Head of caudate nucleus (tissue), 42 donors: ENCODE measurements around the gene MMP7.
"Not testable (repeated sequence)": the region's sequence is repeated elsewhere in the genome, so short reads cannot be mapped to it uniquely, and the experiment has no call there.

Source experiments
- DNase-seq, 42 donors: peaks; one replicate each; pipeline versions ENCODE4 v3.0.0 to v3.0.0-alpha.2; 2020 to 2021; ENCODE audit warnings: mixed read lengths in 7 of 42
- intact Hi-C: fragments of 100-400 bp; cut with DNase I; formaldehyde crosslinking; loops from one replicate; pipeline ENCODE4 v1.15.0; 2022

Gene MMP7

DNA sequence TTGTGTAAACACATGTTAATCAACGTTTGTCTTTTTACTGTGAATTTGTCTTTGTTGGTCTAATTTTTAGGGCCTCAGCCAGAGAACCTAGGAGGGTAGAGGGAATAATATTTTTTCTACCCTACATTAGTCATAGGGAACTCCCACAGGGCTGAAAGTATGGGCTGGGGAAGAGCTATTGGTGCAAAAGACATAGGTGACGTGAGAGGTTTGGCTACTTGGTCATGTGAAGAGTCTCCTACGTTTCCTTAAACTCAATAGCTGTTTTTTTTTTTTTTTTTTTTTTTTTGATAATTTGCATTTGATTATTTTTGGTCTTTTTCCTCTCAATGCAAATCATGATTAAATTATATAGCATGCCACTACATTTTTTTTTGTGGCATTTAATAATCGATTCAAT lies 15.9 kb upstream of the MMP7 start:
- intact Hi-C loops = no loop called here
- no peak for DNase-seq

DNA sequence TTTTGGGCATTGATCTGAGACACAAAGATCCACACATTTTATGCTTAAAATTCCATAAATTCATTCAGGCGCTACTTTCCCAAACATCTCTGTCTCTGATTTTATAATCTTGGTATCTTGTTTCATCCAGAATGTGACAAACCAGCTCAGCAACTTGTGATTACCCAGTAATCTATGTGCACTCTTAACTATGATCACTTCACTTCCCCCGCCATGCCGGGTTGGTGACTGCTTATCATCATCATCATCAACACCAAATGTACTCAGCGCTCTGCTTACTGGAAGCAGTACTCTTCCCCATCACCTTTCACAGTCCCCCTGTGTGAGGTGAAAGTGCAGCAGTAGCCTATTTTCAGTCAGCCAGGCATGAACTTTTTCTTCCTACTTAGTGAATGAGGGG lies 15.2 kb upstream of the MMP7 start:
- no peak for DNase-seq
- intact Hi-C loops = no loop called here

DNA sequence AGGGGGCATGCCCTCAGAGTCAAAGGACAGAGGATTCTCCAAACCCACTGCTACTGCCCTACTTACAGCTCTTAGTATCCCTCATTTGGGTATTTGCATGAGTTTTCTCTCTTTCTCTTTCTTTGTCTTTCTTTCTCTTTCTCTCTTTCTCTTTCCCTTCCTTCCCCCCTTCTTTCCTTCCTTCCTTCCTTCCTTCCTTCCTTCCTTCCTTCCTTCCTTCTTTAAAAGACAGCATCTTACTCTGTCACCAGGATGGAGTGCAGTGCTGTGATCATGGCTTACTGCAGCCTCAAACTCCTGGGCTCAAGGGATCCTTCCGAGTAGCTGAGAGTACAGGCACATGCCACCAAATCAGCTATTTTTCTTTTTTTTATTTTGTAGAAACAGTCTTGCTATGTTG lies 14.0 kb upstream of the MMP7 start:
- DNase-seq = no peak
- intact Hi-C loops = no loop called here

DNA sequence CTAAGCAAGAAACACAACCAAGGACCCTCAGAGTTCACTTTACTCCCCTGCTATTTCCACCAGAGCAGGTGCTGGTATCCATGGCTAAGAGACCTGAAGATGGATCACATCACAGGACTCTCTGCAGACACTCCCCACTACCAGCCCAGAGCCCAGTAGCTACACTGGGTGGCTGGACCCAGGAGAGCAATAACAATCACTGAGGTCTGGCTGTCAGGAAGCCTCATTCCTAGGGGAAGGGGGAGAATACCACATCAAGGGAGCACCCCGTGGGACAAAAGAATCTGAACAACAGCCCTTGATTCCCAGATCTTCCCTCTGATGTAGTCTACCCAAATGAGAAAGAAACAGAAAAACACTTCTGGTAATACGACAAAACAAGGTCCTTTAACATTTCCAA lies 9.0 kb upstream of the MMP7 start:
- intact Hi-C loops = no loop called here
- DNase-seq = no peak

DNA sequence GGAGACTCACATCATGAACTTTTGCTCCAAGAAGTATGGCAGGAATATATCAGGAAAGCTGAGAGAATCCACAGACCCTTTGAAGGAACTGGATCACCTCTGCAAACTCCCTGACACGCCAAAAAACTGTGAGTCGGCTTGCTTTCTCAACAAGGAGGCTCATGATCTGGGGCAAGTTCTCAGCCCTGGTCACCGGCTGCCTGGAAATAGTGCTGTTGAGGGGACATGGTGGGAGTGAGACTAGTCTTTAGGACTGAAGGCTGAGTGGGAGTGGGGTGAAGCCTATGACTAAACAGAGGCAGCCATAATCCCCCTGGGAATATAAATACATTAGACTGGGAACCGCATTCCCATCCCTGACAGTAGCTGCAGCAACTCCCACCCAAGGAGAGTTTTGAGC lies 8.4 kb upstream of the MMP7 start:
- intact Hi-C loops = no loop called here
- DNase-seq = no peak

DNA sequence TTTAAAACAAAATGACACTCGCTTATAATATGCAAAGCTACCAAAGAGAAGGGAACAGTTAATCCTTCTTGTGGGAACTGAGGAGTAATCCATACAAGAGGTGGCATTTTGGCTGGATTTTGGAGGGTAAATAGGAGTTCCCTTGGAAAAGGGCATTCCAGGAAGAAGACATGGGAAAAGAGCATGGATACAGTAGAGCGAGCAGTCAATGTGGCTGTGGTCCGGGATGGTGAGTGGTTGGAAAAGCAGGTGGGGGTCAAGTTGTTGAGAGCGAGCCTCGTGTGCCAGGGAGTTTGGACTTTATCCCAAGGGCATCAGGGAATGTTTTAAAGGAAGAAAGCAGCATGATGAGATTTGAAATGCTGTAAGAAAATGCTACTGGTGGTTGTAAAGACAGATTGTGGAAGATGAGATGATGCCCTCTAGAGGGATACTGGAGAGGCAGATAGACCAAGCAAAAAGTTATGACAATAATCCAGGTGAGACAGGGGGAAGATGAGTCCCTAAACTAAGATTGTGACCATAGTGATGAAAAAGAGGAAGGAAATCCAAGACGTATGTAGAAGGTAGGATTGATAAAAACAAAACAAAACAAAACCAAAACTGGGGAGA lies 3.8 kb upstream of the MMP7 start:
- DNase-seq = no peak
- intact Hi-C loops = no loop called here

DNA sequence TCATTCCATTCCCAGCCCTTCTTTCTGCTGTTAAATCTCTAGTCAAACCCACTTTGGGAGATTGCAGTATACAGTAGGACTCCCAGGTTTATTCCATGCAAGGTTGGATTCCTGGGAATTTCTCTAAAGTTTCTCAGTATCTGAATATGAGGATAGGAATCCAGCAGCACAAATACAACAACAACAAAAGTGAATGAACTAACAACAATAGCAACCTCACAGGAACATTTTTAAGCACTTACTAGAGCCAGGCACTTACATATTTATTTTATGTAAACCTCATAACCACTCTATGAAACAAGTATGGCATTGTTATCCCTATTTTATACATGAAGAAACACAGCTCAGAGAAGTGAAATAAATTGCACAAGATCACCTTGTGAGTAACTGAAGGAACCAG lies 1.9 kb downstream of the MMP7 start:
- DNase-seq = no peak
- intact Hi-C loops = no loop called here

DNA sequence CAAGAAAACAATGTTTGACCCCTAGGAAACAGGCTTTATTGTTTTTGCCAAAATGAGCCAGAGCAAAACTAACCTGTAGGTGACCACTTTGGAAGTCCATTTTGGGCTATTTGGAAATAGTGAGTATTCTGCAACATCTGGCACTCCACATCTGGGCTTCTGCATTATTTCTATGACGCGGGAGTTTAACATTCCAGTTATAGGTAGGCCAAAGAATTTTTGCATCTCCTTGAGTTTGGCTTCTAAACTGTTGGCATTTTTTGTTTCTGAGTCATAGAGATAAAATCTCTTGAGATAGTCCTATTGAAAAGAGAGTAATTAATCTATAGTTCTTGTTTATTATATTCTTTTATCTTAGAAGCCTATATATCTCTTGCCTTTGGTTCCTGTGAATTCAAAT lies 2.9 kb downstream of the MMP7 start:
- intact Hi-C loops = no loop called here
- DNase-seq = no peak

DNA sequence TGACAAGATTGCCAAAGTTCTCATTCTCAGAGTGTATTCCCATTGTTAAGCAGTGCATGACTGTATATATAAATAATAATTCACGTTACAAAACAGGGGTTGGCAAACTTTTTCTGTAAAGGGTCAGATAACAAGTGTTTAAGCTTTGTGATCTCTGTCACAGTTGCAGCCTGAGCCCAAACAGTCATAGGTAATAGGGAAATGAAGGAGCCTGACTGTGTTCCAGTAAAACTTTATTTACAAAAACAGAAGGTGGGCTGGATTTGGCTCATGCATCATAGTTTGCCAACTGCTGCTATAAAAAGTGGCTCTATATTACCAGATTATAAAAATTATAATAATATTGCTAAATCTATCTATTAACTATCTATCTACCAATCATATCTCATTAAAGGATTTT lies 3.5 kb downstream of the MMP7 start:
- DNase-seq = no peak
- intact Hi-C loops = no loop called here

DNA sequence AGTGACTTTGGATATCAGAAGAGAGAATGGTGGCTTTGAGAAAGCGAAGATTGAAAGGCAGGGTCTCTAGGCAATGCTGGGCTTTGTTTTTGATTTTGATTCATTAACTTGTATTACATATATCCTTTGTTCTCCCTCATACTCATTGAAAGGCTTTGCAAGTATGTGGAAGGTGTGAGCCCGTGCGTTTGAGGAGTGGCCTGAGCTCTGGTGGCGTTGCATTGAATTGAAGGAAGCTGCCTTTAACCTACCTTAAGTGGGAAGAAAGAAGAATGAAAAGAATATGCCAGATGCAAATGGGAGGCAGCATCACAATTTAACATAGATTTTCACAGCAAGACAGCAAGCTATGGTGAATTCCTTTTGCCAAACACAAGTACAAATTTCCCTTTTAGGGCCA lies 6.7 kb downstream of the MMP7 start:
- no peak for DNase-seq
- intact Hi-C loops = no loop called here

DNA sequence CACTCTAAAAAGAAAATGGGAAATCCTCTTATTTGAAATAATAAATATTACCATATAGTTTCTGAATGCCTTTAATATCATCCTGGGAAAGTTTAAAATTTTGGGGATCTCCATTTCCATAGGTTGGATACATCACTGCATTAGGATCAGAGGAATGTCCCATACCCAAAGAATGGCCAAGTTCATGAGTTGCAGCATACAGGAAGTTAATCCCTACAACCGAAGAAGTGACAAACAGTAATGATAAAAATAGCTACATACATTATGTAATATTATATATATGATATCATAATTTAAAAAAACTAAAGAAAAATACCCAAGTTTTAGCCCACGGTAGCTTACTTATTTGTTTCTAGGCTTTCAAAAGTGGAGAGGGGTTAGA lies 7.4 kb downstream of the MMP7 start:
- no peak for DNase-seq
- intact Hi-C loops = no loop called here

DNA sequence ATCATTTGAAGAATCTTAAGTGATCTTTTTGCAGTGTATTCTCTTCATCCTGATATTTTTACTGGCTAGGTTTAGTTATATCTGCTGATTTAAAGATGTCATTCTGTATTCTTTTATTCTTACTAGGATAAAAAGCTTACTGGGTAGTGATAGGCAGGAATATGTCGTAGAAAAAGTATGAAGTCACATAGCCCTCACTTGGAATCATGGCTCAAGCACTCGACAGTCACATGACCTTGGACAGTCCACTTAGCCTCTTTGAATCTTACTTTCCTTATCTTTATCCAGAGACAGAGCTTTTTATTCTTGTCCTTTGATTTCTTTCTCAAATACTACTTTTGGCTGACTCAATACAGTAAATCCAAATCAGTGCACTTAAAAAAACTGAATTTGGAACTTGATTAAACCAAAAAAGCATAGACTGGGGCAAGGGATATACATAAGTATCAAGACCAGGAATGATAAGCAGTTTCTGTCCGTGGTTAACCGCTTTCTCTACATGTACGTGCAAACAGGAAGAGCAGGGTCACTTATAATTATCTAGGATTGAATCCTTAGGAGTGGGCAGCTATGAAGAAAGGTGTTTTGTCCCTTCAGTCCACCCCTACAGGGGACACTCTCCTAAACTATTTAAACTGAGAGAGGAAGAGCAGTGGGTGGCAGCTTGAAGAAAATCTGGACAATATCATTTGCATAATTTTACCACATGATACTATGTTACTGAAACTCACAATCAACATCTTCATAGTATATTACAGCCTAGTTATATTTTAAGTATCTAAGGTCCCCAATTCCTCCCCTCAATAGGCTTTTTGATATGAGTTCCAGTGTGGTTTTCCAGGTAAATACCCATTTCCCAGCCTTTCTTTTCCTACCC lies 8.0 kb downstream of the MMP7 start:
- intact Hi-C loops = no loop called here
- no peak for DNase-seq

DNA sequence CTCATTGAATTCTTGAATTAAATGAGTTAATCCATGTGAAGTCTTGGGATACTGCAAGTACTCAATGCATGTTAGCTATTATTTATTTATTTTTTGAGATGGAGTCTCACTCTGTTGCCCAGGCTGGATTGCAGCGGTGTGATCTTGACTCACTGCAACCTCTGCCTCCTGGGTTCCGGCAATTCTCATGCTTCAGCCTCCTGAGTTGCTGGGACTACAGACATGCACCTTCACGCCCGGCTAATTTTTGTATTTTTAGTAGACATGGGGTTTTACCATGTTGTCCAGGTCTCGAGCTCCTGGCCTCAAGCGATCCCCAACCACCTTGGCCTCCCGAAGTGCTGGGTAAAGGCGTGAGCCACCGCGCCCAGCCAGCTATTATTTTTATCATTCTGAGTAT lies 9.4 kb downstream of the MMP7 start:
- intact Hi-C loops = no loop called here
- DNase-seq = no peak

DNA sequence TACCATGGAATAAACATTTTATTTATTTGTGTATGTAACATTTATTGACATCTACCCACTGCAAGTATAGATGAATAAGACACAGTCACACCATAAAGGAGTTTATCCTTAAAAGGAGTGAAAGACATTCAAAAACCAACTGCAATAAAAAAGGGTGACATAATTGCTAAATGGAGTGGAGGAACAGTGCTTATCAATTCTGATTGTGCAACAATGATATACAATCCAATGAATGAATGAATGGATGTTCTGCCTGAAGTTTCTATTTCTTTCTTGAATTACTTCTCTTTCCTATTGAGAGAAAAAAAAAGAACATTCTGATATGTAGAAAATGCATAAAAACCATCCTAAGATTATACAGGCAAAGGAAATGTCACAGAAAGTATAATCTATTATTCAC lies 10.0 kb downstream of the MMP7 start:
- intact Hi-C loops = no loop called here
- no peak for DNase-seq

DNA sequence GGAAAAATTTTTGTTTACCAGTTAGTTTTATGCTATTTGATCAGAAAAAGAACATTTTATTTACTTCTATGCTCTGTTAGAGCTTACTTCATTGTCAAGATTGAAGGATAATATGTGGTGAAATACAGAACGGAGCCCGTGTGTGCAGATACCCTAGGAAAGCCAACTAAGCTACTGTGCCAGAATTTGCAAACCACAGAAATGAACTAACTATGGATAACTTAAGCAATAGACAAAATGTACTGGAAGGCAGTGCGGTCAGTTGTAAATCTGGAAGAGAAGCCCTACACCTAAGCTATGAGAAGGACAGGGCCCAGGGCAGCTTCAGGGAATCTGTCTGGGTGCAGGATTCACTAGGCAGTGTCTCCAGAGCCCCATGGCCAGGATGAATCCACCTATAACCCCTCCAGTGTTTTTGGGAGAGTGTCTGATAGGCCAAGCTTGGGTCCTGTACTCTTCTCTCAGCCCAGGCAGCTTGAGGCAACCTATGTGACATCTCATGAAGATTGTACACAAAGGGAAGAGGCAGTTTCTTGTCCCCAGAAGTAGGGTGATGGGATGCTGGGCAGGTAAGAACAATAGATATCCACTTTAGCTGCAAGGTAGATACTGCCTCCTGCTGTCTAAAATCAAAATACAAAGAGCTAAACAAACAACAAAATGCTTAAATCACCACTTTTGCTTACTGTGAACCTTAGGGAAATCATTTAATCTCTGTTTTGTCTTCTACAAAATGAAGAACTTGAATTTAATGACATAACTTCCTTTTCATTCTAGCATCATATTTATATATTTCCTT lies 12.1 kb downstream of the MMP7 start:
- intact Hi-C loops = no loop called here
- DNase-seq = no peak

DNA sequence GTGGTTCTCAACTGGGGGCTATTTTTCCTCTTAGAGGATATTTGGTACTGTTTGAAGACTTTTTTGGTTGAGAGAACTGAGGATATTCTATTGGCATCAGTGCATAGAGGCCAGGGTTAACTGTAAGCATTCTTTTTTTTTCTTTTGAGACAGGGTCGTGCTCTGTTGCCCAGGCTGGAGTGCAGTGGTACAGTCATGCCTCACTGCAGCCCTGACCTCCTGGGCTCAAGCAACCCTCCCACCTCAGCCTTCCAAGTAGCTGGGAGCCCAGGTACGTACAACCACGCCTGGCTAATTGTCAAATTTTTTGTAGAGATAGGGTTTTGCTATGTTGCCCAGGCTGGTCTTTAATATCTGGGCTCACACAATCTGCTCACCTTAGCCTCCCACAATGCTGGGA lies 12.9 kb downstream of the MMP7 start:
- DNase-seq = no peak
- intact Hi-C loops = no loop called here

DNA sequence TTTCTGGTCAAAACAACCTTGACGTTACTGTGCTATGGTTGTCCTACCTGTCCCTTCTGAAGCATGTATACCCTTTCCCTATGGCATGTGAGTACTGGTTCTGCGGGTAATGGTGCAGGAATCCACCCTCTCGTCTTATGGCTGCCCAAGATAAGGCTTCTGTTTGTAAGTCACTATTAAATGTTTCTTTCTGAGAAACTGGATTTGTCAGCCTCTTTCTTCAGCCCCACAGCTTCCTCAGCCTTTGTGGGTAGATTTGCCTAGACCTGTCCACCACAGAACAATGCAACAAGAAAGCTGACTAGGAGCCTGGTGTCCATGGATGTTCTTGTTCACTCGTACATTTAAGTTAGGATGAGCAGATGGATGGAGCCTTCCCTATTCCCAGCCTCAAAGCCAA lies 14.4 kb downstream of the MMP7 start:
- intact Hi-C loops = no loop called here
- DNase-seq = no peak

DNA sequence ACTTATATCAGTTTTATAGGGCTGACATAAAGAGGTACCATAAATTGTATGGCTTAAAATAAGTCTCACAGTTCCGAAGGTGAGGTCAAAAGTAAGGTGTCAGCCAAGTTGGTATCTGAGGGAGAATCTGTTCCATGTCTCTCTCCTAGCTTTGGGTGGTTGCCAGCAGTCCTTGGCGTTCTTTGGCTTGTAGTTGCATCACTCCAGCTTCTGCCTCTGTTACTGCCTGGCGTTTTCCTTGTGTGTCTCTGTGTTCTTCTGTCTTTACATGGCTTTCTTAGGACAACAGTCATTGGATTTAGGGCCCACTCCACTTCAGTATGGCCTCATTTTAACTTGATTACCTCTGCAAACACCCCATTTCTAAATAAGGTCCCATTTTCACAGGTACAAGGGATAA lies 16.7 kb downstream of the MMP7 start:
- intact Hi-C loops = no loop called here
- no peak for DNase-seq

DNA sequence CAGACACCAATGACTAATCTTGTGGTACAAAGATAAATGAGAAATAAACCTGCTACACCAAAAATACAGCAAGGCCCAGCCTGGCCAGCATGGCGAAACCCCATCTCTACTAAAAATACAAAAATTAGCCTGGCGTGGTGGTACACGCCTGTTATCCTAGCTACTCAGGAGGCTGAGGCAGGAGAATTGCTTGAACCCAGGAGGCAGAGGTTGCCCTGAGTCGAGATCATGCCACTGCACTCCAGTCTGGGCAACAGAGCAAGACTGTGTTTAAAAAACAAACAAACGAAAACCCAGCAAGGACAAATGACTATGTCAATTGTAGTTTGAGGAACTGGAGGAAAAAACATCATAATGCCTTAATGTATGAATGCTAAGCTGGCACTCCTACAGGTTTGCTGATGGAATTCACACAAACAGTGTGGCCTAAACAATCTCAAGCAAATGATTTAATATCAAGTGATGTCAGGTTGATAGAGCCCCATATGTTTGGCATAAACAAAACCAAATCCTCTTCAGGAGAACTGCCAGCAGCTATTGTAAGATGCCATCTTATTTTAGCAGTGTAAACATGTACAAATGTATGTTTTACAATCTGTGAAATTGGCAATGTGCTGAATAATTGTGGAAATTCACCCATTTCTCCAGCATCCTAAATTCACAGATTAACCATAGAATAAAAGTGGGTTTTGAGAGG lies 20.0 kb downstream of the MMP7 start:
- intact Hi-C loops = no loop called here
- DNase-seq = no peak

DNA sequence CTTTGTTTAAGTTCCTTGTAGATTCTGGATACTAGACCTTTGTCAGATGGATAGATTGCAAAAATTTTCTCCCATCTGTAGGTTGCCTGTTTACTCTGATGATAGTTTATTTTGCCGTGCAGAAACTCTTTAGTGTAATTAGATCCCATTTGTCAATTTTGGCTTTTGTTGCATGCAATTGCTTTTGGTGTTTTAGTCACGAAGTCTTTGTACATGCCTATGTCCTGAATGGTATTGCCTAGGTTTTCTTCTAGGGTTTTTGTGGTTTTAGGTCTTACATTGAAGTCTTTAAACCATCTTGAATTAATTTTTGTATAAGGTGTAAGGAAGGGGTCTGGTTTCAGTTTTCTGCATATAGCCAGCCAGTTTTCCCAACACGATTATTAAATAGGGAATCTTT lies 27.7 kb downstream of the MMP7 start:
- DNase-seq, intact Hi-C loops: not testable (repeated sequence)
